IMR-90 (cell line): ENCODE measurements around the gene LAMB2. TPM values are rescaled to one million over a fixed set of nuclear protein-coding genes. Genes with fewer than 3 reads are reported as not detected.

Experiments
- ATAC-seq: fragments of 200-7000 bp; cut with Tn5 transposase; 2 replicates; pipeline ENCODE4 v1.9.1; 2020; ENCODE audit warnings: low read depth, mild to moderate bottlenecking, moderate library complexity
- BruUV-seq: library from RNA; stranded (reverse); fragments of 400-500 nt; replicated peaks from 2 replicates; lab custom pipeline; 2021; lab: Mats Ljungman, UMichigan
- CTCF ChIA-PET: fragments of 300-600 bp; formaldehyde crosslinking; extraction: SDS; loops from one replicate; lab custom pipeline; 2021; ENCODE audit warnings: antibody characterized with exemption; lab: Yijun Ruan, JAX
- POLR2A ChIA-PET: fragments of 300-600 bp; sonication (Branson Sonifier 250); formaldehyde crosslinking; loops from one replicate; lab custom pipeline; 2022; ENCODE audit warnings: antibody characterized with exemption; ENCODE audit not compliant: unreplicated experiment; lab: Charles Lee
- DNase-seq: peaks from one replicate; pipeline ENCODE4 v3.0.0; 2013
- H2AFZ ChIP-seq: replicated peaks from 2 replicates; pipeline ENCODE3; 2013; ENCODE audit warnings: low read length, mild to moderate bottlenecking; ENCODE audit not compliant: poor library complexity
- H2AK5ac ChIP-seq: 2 replicates; pipeline ENCODE4 v1.6.1; 2013; ENCODE audit warnings: low read depth, low read length, inconsistent platforms
- H2AK9ac ChIP-seq: replicated peaks from 2 replicates; pipeline ENCODE3; 2013; ENCODE audit warnings: mild to moderate bottlenecking, low read depth, low read length, moderate library complexity; ENCODE audit not compliant: poor library complexity
- H2BK120ac ChIP-seq: 2 replicates; pipeline ENCODE4 v1.6.1; 2013; ENCODE audit warnings: low read depth, low read length, inconsistent platforms
- H2BK15ac ChIP-seq: 3 replicates; pipeline ENCODE4 v1.6.1; 2013; ENCODE audit warnings: low read depth, low read length, inconsistent platforms
- H2BK20ac ChIP-seq: 2 replicates; pipeline ENCODE4 v1.6.1; 2013; ENCODE audit warnings: low read depth, mild to moderate bottlenecking, inconsistent platforms, low read length, moderate library complexity
- H2BK5ac ChIP-seq: 2 replicates; pipeline ENCODE4 v1.6.1; 2013; ENCODE audit warnings: mild to moderate bottlenecking, low read depth, low read length, inconsistent platforms; ENCODE audit not compliant: poor library complexity, severe bottlenecking
- H3K14ac ChIP-seq: replicated peaks from 2 replicates; pipeline ENCODE4 v1.6.1; 2013; ENCODE audit warnings: low read depth, low read length, inconsistent platforms
- H3K18ac ChIP-seq: 2 replicates; pipeline ENCODE4 v1.6.1; 2013; ENCODE audit warnings: low read depth, low read length, control low read depth
- H3K23ac ChIP-seq: 2 replicates; pipeline ENCODE4 v1.6.1; 2013; ENCODE audit warnings: low read depth, low read length, inconsistent platforms
- H3K27ac ChIP-seq: 2 replicates; pipeline ENCODE4 v1.5.1; 2013; ENCODE audit warnings: mild to moderate bottlenecking, control low read depth, low read length; ENCODE audit not compliant: insufficient read depth
- H3K27me3 ChIP-seq: 2 replicates; pipeline ENCODE4 v1.6.1; 2013; ENCODE audit warnings: low read length; ENCODE audit not compliant: control insufficient read depth, insufficient read depth
- H3K36me3 ChIP-seq: 2 replicates; pipeline ENCODE4 v1.6.1; 2013; ENCODE audit warnings: low read length, mixed read lengths; ENCODE audit not compliant: control insufficient read depth, insufficient read depth
- H3K4ac ChIP-seq: 2 replicates; pipeline ENCODE4 v1.6.1; 2013; ENCODE audit warnings: low read depth, low read length, inconsistent platforms
- H3K4me1 ChIP-seq: 2 replicates; pipeline ENCODE4 v1.6.1; 2013; ENCODE audit warnings: low read length, mixed read lengths; ENCODE audit not compliant: control insufficient read depth, insufficient read depth
- H3K4me2 ChIP-seq: 2 replicates; pipeline ENCODE4 v1.6.1; 2013; ENCODE audit warnings: low read depth, mild to moderate bottlenecking, control low read depth, low read length, moderate library complexity
- H3K4me3 ChIP-seq: 2 replicates; pipeline ENCODE4 v1.5.1; 2013; ENCODE audit warnings: low read depth, mild to moderate bottlenecking, control low read depth, low read length, moderate library complexity; ENCODE audit not compliant: insufficient read depth
- H3K56ac ChIP-seq: 2 replicates; pipeline ENCODE4 v1.6.1; 2013; ENCODE audit warnings: low read length, inconsistent platforms; ENCODE audit not compliant: insufficient read depth; ENCODE audit errors: extremely low read depth
- H3K79me1 ChIP-seq, 2 experiments: 2 replicates each; pipeline ENCODE4 v1.6.1; 2013; ENCODE audit warnings: low read length in 2 of 2, inconsistent platforms in 1 of 2, low read depth in 1 of 2
- H3K9ac ChIP-seq: 2 replicates; pipeline ENCODE4 v1.6.1; 2013; ENCODE audit warnings: low read depth, low read length, control low read depth
- H3K9me1 ChIP-seq: 2 replicates; pipeline ENCODE4 v1.6.1; 2013; ENCODE audit warnings: low read length, inconsistent platforms; ENCODE audit not compliant: insufficient read depth
- H3K9me3 ChIP-seq: 2 replicates; pipeline ENCODE4 v1.6.1; 2013; ENCODE audit warnings: low read length; ENCODE audit not compliant: control insufficient read depth, insufficient read depth
- H4K20me1 ChIP-seq: 2 replicates; pipeline ENCODE4 v1.6.1; 2013; ENCODE audit warnings: low read length, inconsistent platforms; ENCODE audit not compliant: insufficient read depth
- H4K5ac ChIP-seq: 2 replicates; pipeline ENCODE4 v1.6.1; 2013; ENCODE audit warnings: mild to moderate bottlenecking, low read depth, low read length, control low read depth
- H4K8ac ChIP-seq, 2 experiments: 2 replicates each; pipeline ENCODE4 v1.6.1; 2013; ENCODE audit warnings: low read depth in 2 of 2, low read length in 2 of 2, control low read depth in 1 of 2, inconsistent platforms in 1 of 2
- H4K91ac ChIP-seq: 2 replicates; pipeline ENCODE4 v1.6.1; 2013; ENCODE audit warnings: low read depth, low read length, inconsistent platforms; ENCODE audit not compliant: insufficient read depth
- WGBS, 2 experiments: methylation state at CpG; one replicate each; pipeline versions ENCODE4 v1.1.5 to v1.1.7; 2013; ENCODE audit warnings: missing lambda C conversion rate in 2 of 2; ENCODE audit not compliant: insufficient read length in 1 of 2; ENCODE audit errors: extremely low coverage in 2 of 2; 5-methylcytosine and 5-hydroxymethylcytosine counted together
- dilution Hi-C: fragments of 300-500 bp; cut with HindIII; formaldehyde crosslinking; loops from one replicate; pipeline ENCODE4 v1.14.3; 2018; ENCODE audit warnings: low sequenced_read_pairs; ENCODE audit not compliant: unreplicated experiment
- in situ Hi-C: fragments of 300-500 bp; cut with MboI; formaldehyde crosslinking; loops from 3 replicates; pipeline ENCODE4 v1.14.3; 2019; ENCODE audit warnings: low sequenced_read_pairs, inconsistent platforms, mixed read lengths
- intact Hi-C: fragments of 100-400 bp; cut with micrococcal nuclease; formaldehyde crosslinking; loops from 2 replicates; pipeline ENCODE4 v1.10.0; 2022
- polyA plus RNA-seq, 3 experiments: library from polyadenylated mRNA; depleted of rRNA; stranded (reverse); fragments of >200 nt; gene quantifications; 2 replicates each; pipeline ENCODE4 v1.2.3, GENCODE V29; 2012; ENCODE audit warnings: low replicate concordance in 1 of 3
- total RNA-seq: library from RNA; depleted of rRNA; stranded (reverse); fragments of >200 nt; gene quantifications from 2 replicates; pipeline ENCODE4 v1.2.3, GENCODE V29; 2012
- TF ChIP-seq, protein P1 (sequence below): conservative IDR thresholded peaks from 2 replicates; pipeline ENCODE4 v1.5.1; 2012; ENCODE audit warnings: mild to moderate bottlenecking, low read depth, low read length, improper control_type of control experiment

Gene LAMB2
- total and polyA plus RNA-seq, 2 of the 4 experiments (the other 2 are of a cell fraction): 213 to 570 TPM

GRCh38 chr3:49181351-49181750 lies 48.5 kb upstream of the LAMB2 start:
- no peak overlapping the region for H3K23ac ChIP-seq
- H3K9me1 ChIP-seq: no peaks in the 10 kb centered on the region
- H3K27ac ChIP-seq: no peak overlapping the region
- H4K20me1 ChIP-seq: no peaks in the 10 kb centered on the region
- H3K14ac ChIP-seq: no peak overlapping the region
- TF ChIP-seq, protein P1, sequence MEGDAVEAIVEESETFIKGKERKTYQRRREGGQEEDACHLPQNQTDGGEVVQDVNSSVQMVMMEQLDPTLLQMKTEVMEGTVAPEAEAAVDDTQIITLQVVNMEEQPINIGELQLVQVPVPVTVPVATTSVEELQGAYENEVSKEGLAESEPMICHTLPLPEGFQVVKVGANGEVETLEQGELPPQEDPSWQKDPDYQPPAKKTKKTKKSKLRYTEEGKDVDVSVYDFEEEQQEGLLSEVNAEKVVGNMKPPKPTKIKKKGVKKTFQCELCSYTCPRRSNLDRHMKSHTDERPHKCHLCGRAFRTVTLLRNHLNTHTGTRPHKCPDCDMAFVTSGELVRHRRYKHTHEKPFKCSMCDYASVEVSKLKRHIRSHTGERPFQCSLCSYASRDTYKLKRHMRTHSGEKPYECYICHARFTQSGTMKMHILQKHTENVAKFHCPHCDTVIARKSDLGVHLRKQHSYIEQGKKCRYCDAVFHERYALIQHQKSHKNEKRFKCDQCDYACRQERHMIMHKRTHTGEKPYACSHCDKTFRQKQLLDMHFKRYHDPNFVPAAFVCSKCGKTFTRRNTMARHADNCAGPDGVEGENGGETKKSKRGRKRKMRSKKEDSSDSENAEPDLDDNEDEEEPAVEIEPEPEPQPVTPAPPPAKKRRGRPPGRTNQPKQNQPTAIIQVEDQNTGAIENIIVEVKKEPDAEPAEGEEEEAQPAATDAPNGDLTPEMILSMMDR: no peak
- H2AFZ ChIP-seq: no peak overlapping the region
- H3K9ac ChIP-seq: no peak overlapping the region
- DNase-seq (no peak), ATAC-seq (no peak)
- H3K36me3 ChIP-seq: peaks cover under 1% of the 10 kb centered on the region; the same call in 1 of the 2 replicates
- H3K9me3 ChIP-seq: no peaks in the 10 kb centered on the region
- no CpG with 5 or more reads among the region's 6 CpGs for WGBS, 2 experiments
- dilution Hi-C loops (no loop called here), in situ Hi-C loops (no loop called here), intact Hi-C loops (no loop called here)
- no peaks in the 10 kb centered on the region for H3K27me3 ChIP-seq
- POLR2A ChIA-PET: interaction anchor here (0.5 kb wide), 1 partner anchor 272 kb away, joined by 6 read pairs; no protein-coding TSS in a partner anchor
- H4K5ac ChIP-seq: no peak overlapping the region
- BruUV-seq: no TSS peak
- no peak overlapping the region for H2BK15ac ChIP-seq
- no peak overlapping the region for H3K4ac ChIP-seq
- H3K4me1 ChIP-seq: no peaks in the 10 kb centered on the region
- no peak overlapping the region for H3K4me2 ChIP-seq
- H3K4me3 ChIP-seq: no peak overlapping the region
- no peak overlapping the region for H2AK5ac ChIP-seq
- H2BK120ac ChIP-seq: no peak overlapping the region
- no peak overlapping the region for H3K56ac ChIP-seq
- CTCF ChIA-PET: interaction anchor here (1.0 to 2.2 kb wide), 2 partner anchors 10 to 87 kb away, joined by 3 to 6 read pairs; partner anchors contain the start of gene KLHDC8B
- H2AK9ac ChIP-seq: no peak overlapping the region
- no peak overlapping the region for H4K8ac ChIP-seq
- H2BK5ac ChIP-seq: no peak overlapping the region
- no peak overlapping the region for H3K18ac ChIP-seq
- no peaks in the 10 kb centered on the region for H3K79me1 ChIP-seq
- no peak overlapping the region for H2BK20ac ChIP-seq
- H4K91ac ChIP-seq: no peak overlapping the region
